Measurements from ENCODE around the gene CREB5.

Gene CREB5

GRCh38 chr7:28695300-28696295 is 283.3 kb downstream of the CREB5 start:
- DNase-seq: no peak

- no peak for DNase-seq
These were observed 285.7 kb downstream of the CREB5 start for GRCh38 chr7:28697913-28698563.

DNA sequence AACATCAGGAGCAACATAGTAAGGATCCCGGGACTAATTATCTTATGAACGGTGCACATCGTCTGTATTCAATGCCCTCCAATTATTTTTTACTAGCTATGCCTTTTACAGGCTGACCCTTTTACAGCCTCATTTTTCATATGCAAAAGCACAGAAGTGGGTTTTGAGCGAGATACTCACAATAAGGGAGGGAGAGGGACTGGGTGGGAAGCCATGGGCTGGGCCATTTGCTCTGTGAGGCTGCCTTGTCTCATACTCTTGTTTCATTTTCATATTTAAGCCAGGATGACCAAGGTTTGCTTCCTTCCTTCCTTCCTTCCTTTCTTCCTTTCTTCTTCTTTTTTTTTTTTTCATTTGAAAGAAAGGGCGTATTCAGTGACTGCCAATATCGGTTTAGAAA is 286.5 kb downstream of the CREB5 start:
- peak; percentile 11 to 20 for DNase-seq

- peak; percentile 21 to 38 for DNase-seq
These were observed 287.8 kb downstream of the CREB5 start for GRCh38 chr7:28700096-28700495.

DNA sequence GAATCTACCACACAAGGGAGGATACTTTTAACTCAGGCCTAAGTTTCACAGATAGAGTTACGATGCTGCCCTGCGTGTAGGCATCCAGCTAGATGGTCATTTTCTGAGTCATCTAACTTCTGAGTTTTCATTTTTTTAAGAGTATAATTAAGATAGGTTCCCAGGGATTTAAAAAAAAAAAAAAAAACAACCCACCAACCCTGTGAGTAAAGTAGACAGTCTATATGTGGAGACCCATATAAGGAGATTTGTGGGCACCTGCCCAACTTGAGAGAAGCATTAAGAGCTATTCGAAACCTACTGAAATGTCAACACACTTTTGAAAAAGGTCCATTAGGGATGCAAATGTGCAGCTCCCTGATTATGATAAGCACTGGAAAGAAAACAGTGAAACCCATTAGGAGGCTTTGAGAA is 288.5 kb downstream of the CREB5 start:
- peak; percentile 77 for DNase-seq

DNA sequence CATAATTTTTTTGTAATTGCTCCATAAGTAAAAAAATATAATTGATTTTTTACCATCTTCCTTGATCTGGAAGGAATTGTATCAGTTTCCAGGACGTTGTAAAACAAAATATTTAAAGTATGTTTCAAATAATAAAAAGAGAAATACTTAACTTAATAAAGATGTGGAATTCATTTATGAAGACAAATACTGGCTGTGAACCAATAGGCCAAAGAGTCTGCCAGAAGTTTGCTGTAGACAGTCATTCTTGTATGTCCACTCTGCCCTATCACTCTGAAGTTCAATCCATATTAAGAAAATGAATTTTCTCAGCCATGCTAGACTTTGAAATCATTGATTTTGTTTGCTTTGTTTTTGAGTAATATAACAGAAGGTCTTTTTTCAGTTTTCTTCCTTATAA is 289.4 kb downstream of the CREB5 start:
- DNase-seq: no peak

- no peak for DNase-seq
These were observed 289.9 kb downstream of the CREB5 start for GRCh38 chr7:28702171-28702570.

DNA sequence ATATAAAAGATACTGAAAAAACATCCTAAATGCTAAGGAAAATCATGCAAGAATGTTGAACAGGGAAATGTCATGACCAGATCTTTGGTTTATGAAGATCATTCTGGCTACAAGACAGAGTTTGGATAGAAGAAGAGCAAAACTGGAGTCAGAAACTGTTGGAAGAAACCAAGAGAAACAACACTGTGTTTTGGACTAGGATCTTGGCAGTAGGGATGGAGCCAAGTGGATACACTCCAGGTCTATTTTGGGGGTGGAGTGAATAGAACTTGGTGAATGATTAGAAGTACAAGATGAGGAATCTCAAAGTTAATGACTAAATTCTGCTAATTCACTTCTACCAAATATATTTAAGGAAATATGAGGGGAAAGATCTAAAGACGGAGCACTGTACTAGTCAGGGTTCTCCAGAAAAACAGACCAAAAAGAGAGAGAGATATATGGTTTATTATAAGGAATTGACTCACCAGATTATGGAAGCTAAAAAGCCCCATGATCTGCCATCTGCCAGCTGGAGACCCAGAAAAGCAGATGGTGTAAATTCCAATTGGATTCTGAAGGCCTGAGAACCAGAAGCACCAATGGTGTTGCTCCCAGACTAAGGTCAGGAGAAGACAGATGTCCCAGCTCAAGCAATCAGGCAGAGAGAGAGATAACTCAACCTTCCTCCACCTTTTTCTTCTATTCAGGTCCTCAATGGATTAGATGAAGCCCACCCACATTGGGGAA is 290.9 kb downstream of the CREB5 start:
- no peak for DNase-seq

DNA sequence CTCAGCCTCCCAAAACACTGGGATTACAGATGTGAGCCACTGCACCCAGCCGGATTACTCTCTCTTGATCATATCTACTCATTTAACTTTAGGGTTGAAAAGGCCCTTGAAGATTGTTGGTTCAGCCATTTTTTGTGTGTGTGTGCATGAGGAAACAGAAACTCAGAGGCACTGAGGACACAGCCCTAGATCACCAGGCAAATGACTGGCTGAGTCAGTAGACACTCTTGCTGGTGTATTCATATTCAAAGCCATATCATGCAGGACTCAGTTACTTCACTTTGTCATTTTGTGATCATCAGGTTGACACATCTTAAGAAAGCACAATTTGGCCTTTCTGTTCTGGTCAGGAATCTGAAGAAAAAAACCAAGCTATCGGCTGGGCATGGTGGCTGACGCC is 292.4 kb downstream of the CREB5 start:
- no peak for DNase-seq

DNA sequence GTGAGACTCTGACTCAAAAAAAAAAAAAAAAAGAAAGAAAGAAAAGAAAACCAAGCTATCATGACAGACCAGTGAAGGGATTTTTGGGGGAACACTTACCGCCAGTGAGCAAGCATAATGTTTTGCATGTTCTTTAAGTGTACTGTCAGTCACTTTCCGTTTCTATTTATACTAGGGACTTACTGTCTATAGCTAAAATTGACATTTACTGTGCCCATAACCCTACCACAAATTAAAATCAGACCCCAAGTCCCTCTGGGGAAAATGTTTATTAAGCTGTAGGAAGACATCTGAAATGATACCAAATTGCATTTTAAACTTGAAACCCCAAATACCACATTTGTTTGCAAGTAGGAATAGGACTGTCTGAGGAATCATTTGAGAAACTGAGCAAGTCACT is 293.0 kb downstream of the CREB5 start:
- no peak for DNase-seq

- DNase-seq: no peak
These were observed 294.3 kb downstream of the CREB5 start for GRCh38 chr7:28706584-28706983.

- no peak for DNase-seq
These were observed 295.0 kb downstream of the CREB5 start for GRCh38 chr7:28707291-28707690.

DNA sequence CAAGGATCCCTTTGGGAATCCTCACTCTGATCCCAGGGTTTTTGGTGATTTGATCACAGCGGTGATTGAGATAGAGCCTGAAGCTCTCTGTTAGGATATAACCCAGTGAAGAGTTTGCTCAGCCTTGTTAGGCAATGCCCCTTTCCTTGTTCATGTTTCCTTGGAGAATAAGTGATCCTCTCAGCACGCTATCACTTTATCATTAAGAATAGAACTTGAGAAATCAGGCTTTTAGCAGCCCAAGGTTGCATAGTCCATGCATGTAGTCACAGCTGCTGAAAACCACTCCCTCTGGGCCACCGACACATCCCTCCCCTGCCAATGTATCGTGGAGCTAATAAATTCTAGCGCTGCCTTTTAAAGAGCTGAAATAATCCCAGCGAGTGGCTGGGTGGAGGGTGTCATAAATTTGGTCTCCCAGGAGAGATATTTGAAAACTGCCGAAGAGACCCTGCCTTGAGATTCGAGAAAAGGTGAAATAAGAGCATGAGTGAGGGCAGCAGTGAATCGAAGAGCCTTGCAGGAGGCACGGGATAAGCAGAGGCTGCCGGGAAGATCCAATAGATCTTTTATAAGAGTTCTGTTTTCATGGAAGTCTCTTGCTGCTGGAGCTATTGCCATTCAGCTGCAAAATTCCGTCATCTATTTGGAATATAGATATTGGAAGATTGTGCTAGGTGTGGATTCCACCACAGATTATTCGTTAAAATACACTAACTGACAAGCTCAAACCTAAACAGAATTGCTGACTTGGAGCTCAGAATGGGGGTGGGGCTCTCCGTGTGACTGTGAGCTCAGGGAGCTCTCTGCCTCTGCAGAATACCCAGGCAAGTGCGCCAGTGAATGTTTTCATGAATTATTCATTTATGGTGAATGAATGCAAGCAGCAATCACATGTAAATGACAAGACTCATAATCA is 296.0 kb downstream of the CREB5 start:
- peak; percentile 81 to 89 for DNase-seq

- DNase-seq: no peak
These were observed 297.4 kb downstream of the CREB5 start for GRCh38 chr7:28709748-28710147.

- DNase-seq: no peak
These were observed 298.8 kb downstream of the CREB5 start for GRCh38 chr7:28711114-28711513.

- DNase-seq: no peak
These were observed 302.3 kb downstream of the CREB5 start for GRCh38 chr7:28714459-28715120.

- DNase-seq: no peak
These were observed 305.2 kb downstream of the CREB5 start for GRCh38 chr7:28717445-28718054.

GRCh38 chr7:28718055-28718481 is 305.8 kb downstream of the CREB5 start:
- no peak for DNase-seq

GRCh38 chr7:28718545-28718944 is 306.2 kb downstream of the CREB5 start:
- no peak for DNase-seq

DNA sequence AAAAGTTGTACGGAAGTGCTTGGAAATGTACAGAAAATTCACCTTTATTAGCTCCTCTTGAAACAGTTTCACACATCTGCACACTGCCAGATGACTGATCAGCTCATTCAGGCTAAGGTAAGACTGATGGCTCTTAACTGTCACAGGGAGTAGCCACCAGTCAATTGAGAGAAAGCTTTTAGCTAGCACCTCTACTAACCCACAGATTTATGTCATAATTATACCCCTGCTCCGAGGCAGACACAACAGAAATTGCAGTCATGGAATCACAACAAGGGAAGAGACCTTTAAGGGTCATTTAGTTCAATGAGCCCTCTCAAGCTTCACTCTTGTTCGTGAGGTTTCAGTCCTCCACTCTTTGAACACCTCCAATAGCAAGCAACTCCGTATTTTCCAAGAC is 310.4 kb downstream of the CREB5 start:
- DNase-seq: no peak

GRCh38 chr7:28723336-28723735 is 311.0 kb downstream of the CREB5 start:
- no peak for DNase-seq
